Suprapubic skin (tissue), 4 donors: ENCODE measurements around the gene CRHBP.

Experiments
- POLR2A ChIP-seq, 2 donors: fragments of 450-650 bp; IDR thresholded peaks; one replicate each; pipeline ENCODE4 v1.6.1; 2017; ENCODE audit warnings: antibody characterized with exemption in 2 of 2, mild to moderate bottlenecking in 2 of 2, moderate library complexity in 2 of 2
- POLR2AphosphoS5 ChIP-seq, 3 donors: sonication (generic); formaldehyde crosslinking; IDR thresholded peaks; one replicate each; pipeline ENCODE4 v1.6.1; 2017; ENCODE audit warnings: antibody characterized with exemption in 3 of 3
- TF ChIP-seq, protein P1 (sequence below), 2 donors: fragments of 200-600 bp in 1 of 2; fragments of 450-650 bp in 1 of 2; sonication (generic) in 1 of 2; IDR thresholded peaks; one replicate each; pipeline ENCODE4 v1.5.1; 2016 to 2019; ENCODE audit warnings: antibody characterized with exemption in 2 of 2, mild to moderate bottlenecking in 1 of 2, moderate library complexity in 1 of 2

DNA sequence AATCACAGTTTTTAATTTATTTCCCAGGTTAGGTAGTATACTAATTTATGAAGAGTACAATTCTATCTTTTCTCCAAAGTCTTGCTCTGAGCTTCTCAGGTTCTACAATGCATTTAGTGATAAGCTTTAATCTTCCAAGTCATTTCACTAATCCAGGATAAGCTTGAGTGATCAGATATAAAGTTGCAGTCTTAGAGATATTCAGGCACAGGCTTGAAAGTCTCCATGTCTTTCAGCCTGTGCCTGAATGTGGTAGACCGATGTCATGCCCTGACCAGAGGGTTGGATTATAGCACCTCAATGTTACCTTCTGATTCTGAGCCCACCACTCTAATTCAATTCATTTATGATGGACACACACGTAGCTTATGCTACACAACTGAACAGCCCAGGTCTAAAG lies 3.2 kb downstream of the CRHBP start:
- TF ChIP-seq, protein P1, sequence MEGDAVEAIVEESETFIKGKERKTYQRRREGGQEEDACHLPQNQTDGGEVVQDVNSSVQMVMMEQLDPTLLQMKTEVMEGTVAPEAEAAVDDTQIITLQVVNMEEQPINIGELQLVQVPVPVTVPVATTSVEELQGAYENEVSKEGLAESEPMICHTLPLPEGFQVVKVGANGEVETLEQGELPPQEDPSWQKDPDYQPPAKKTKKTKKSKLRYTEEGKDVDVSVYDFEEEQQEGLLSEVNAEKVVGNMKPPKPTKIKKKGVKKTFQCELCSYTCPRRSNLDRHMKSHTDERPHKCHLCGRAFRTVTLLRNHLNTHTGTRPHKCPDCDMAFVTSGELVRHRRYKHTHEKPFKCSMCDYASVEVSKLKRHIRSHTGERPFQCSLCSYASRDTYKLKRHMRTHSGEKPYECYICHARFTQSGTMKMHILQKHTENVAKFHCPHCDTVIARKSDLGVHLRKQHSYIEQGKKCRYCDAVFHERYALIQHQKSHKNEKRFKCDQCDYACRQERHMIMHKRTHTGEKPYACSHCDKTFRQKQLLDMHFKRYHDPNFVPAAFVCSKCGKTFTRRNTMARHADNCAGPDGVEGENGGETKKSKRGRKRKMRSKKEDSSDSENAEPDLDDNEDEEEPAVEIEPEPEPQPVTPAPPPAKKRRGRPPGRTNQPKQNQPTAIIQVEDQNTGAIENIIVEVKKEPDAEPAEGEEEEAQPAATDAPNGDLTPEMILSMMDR (IDR thresholded peaks at IDR 0.05) = no peak
- TF ChIP-seq POLR2A (IDR thresholded peaks at IDR 0.05) (no peak), POLR2AphosphoS5 (IDR thresholded peaks at IDR 0.05) (no peak)
